PC-3 (cell line): Measurements from ENCODE around the gene EPB41L2. TPM values are rescaled to one million over a fixed set of nuclear protein-coding genes. Genes with fewer than 3 reads are reported as not detected.

Experiments
- ATAC-seq: fragments of 200-7000 bp; cut with Tn5 transposase; 2 replicates; pipeline ENCODE4 v1.9.1; 2020; ENCODE audit warnings: mild to moderate bottlenecking, moderate library complexity
- BruUV-seq: library from RNA; stranded (reverse); fragments of 400-500 nt; replicated peaks from 2 replicates; lab custom pipeline; 2021; lab: Mats Ljungman, UMichigan
- CTCF ChIA-PET: fragments of 300-600 bp; sonication (Branson Sonifier 250); formaldehyde crosslinking; loops from one replicate; lab custom pipeline; 2022; ENCODE audit warnings: antibody characterized with exemption; lab: Charles Lee
- POLR2A ChIA-PET: fragments of 300-600 bp; sonication (Branson Sonifier 250); formaldehyde crosslinking; loops from one replicate; lab custom pipeline; 2022; ENCODE audit warnings: antibody characterized with exemption; ENCODE audit not compliant: unreplicated experiment; lab: Charles Lee
- DNase-seq: peaks from one replicate; pipeline ENCODE4 v3.0.0-alpha.2; 2015
- H2AFZ ChIP-seq: fragments of 300-600 bp; sonication (generic); 2 replicates; pipeline ENCODE4 v1.6.0; 2016; ENCODE audit warnings: antibody characterized with exemption, low read length
- H3F3A ChIP-seq: fragments of 300-600 bp; sonication (generic); one replicate; pipeline ENCODE4 v1.6.0; 2017; ENCODE audit warnings: antibody characterized with exemption, low read length, control low read depth, mild to moderate bottlenecking; ENCODE audit not compliant: unreplicated experiment
- H3K27ac ChIP-seq: fragments of 300-600 bp; sonication (generic); 2 replicates; pipeline ENCODE4 v1.5.1; 2016; ENCODE audit warnings: mild to moderate bottlenecking, low read length
- H3K27me3 ChIP-seq: fragments of 300-600 bp; sonication (generic); 2 replicates; pipeline ENCODE4 v1.6.1; 2016; ENCODE audit warnings: low read length, mixed read lengths
- H3K36me3 ChIP-seq: fragments of 300-600 bp; sonication (generic); 2 replicates; pipeline ENCODE4 v1.6.1; 2016; ENCODE audit warnings: low read depth, mixed run types, low read length, mixed read lengths
- H3K4me1 ChIP-seq: fragments of 300-600 bp; sonication (generic); 2 replicates; pipeline ENCODE4 v1.5.1; 2016; ENCODE audit warnings: low read length; ENCODE audit not compliant: insufficient read depth
- H3K4me2 ChIP-seq: fragments of 300-600 bp; sonication (generic); 2 replicates; pipeline ENCODE4 v1.6.0; 2016; ENCODE audit warnings: low read length
- H3K4me3 ChIP-seq: fragments of 300-600 bp; sonication (generic); 2 replicates; pipeline ENCODE4 v1.5.1; 2016; ENCODE audit warnings: mild to moderate bottlenecking, low read length, mixed read lengths
- H3K79me2 ChIP-seq: fragments of 300-600 bp; sonication (generic); 2 replicates; pipeline ENCODE4 v1.6.1; 2017; ENCODE audit warnings: low read length, mixed read lengths
- H3K9ac ChIP-seq: fragments of 300-600 bp; sonication (generic); 2 replicates; pipeline ENCODE4 v1.6.0; 2016; ENCODE audit warnings: mild to moderate bottlenecking, low read length
- H3K9me2 ChIP-seq: fragments of 300-600 bp; sonication (generic); replicated peaks from 2 replicates; pipeline ENCODE4 v1.6.1; 2016; ENCODE audit warnings: mixed run types, low read length, mixed read lengths
- H3K9me3 ChIP-seq: fragments of 300-600 bp; sonication (generic); 2 replicates; pipeline ENCODE4 v1.6.1; 2016; ENCODE audit warnings: low read length, mixed read lengths
- H4K20me1 ChIP-seq: fragments of 300-600 bp; sonication (generic); 2 replicates; pipeline ENCODE4 v1.6.1; 2016; ENCODE audit warnings: low read length, mixed read lengths
- CTCF ChIP-seq: fragments of 300-600 bp; sonication (generic); conservative IDR thresholded peaks from 2 replicates; pipeline ENCODE4 v1.5.1; 2017; ENCODE audit warnings: antibody characterized with exemption, low read depth, mild to moderate bottlenecking, low read length
- EZH2 ChIP-seq: fragments of 300-600 bp; sonication (generic); IDR thresholded peaks from one replicate; pipeline ENCODE4 v1.6.1; 2017; ENCODE audit warnings: antibody characterized with exemption, mild to moderate bottlenecking, low read length; ENCODE audit not compliant: unreplicated experiment
- EZH2phosphoT487 ChIP-seq: fragments of 300-600 bp; sonication (generic); IDR thresholded peaks from 2 replicates; pipeline ENCODE4 v1.6.1; 2018; ENCODE audit warnings: mild to moderate bottlenecking, antibody characterized with exemption, low read length, borderline replicate concordance
- intact Hi-C: fragments of 100-400 bp; cut with micrococcal nuclease; formaldehyde crosslinking; loops from 2 replicates; pipeline ENCODE4 v1.9.0; 2023
- total RNA-seq: library from RNA; depleted of rRNA; stranded (reverse); fragments of >200 nt; gene quantifications from 2 replicates; pipeline ENCODE4 v1.2.3, GENCODE V29; 2014

Gene EPB41L2
- total RNA-seq, 1 experiment from 2014 or later = 26.9 TPM

GRCh38 chr6:130815200-130816071, 247.6 kb downstream of the EPB41L2 start:
- intact Hi-C loops = no loop called here
- H3F3A ChIP-seq = no peaks in the 10 kb centered on the region

GRCh38 chr6:130814506-130814905, 248.5 kb downstream of the EPB41L2 start:
- POLR2A ChIA-PET = no interaction called here
- no peak overlapping the region for H3K4me3 ChIP-seq
- H3K27me3 ChIP-seq = no peaks in the 10 kb centered on the region
- H3F3A ChIP-seq = no peaks in the 10 kb centered on the region
- no peak overlapping the region for H3K9ac ChIP-seq
- no peaks in the 10 kb centered on the region for H3K9me2 ChIP-seq
- DNase-seq (no peak), ATAC-seq (no peak)
- intact Hi-C loops = no loop called here
- no peaks in the 10 kb centered on the region for H3K79me2 ChIP-seq
- H4K20me1 ChIP-seq = no peaks in the 10 kb centered on the region
- H3K9me3 ChIP-seq = no peaks in the 10 kb centered on the region
- H2AFZ ChIP-seq = no peak overlapping the region
- CTCF ChIA-PET = no interaction called here
- BruUV-seq = no TSS peak
- TF ChIP-seq EZH2phosphoT487 = no peak
- TF ChIP-seq CTCF = no peak
- H3K4me1 ChIP-seq = no peaks in the 10 kb centered on the region
- no peak overlapping the region for H3K4me2 ChIP-seq
- H3K27ac ChIP-seq = no peak overlapping the region
- no peaks in the 10 kb centered on the region for H3K36me3 ChIP-seq

More at GRCh38 chr6:130815200-130816071, 247.6 kb downstream of the EPB41L2 start:
- no TSS peak for BruUV-seq
- H3K27ac ChIP-seq = no peak overlapping the region
- H4K20me1 ChIP-seq = no peaks in the 10 kb centered on the region
- H3K9me2 ChIP-seq = no peaks in the 10 kb centered on the region
- no peak overlapping the region for H3K4me3 ChIP-seq
- ATAC-seq (no peak), DNase-seq (no peak)
- no peak overlapping the region for H3K9ac ChIP-seq
- CTCF ChIA-PET = interaction anchor here (0.6 kb wide), 1 partner anchor 239 kb away, joined by 3 read pairs; no protein-coding TSS in a partner anchor
- H3K9me3 ChIP-seq = no peaks in the 10 kb centered on the region
- no peaks in the 10 kb centered on the region for H3K36me3 ChIP-seq
- H3K27me3 ChIP-seq = no peaks in the 10 kb centered on the region
- no peaks in the 10 kb centered on the region for H3K4me1 ChIP-seq
- H3K79me2 ChIP-seq = no peaks in the 10 kb centered on the region
- TF ChIP-seq EZH2phosphoT487 (no peak), CTCF (no peak), EZH2 (no peak)
- no peak overlapping the region for H3K4me2 ChIP-seq
- H2AFZ ChIP-seq = no peak overlapping the region
- POLR2A ChIA-PET = no interaction called here

GRCh38 chr6:130811932-130812331, 251.1 kb downstream of the EPB41L2 start:
- no peak overlapping the region for H3K27ac ChIP-seq
- H3F3A ChIP-seq = no peaks in the 10 kb centered on the region
- BruUV-seq = no TSS peak
- H3K9ac ChIP-seq = no peak overlapping the region
- ChIA-PET POLR2A (interaction anchor here (0.5 kb wide), 1 partner anchor 676 kb away, joined by 3 read pairs; no protein-coding TSS in a partner anchor), CTCF (no interaction called here)
- no peaks in the 10 kb centered on the region for H3K4me1 ChIP-seq
- no peaks in the 10 kb centered on the region for H3K27me3 ChIP-seq
- no peaks in the 10 kb centered on the region for H4K20me1 ChIP-seq
- H3K9me3 ChIP-seq = no peaks in the 10 kb centered on the region
- H3K36me3 ChIP-seq = no peaks in the 10 kb centered on the region
- no peak overlapping the region for H2AFZ ChIP-seq
- TF ChIP-seq EZH2phosphoT487 (no peak), EZH2 (no peak), CTCF (no peak)
- no peak overlapping the region for H3K4me3 ChIP-seq
- ATAC-seq (peak; percentile 68), DNase-seq (peak; percentile 40)
- no peaks in the 10 kb centered on the region for H3K9me2 ChIP-seq
- no peaks in the 10 kb centered on the region for H3K79me2 ChIP-seq
- 0 out of 2 replicates have a peak overlapping the region, but pooled peaks have one; percentile 8 for H3K4me2 ChIP-seq
- intact Hi-C loops = no loop called here
